MCF 10A (cell line): ENCODE measurements around the gene COA8. TPM values are rescaled to one million over a fixed set of nuclear protein-coding genes. Genes with fewer than 3 reads are reported as not detected.

Experiments used
- BruUV-seq: library from RNA; stranded (reverse); fragments of 400-500 nt; replicated peaks from 2 replicates; lab custom pipeline; 2021; lab: Mats Ljungman, UMichigan
- CTCF ChIA-PET: fragments of 300-600 bp; sonication (Branson Sonifier 250); formaldehyde crosslinking; extraction: SDS; loops from one replicate; lab custom pipeline; 2021; ENCODE audit warnings: antibody characterized with exemption, inconsistent platforms; lab: Yijun Ruan, JAX
- POLR2A ChIA-PET: fragments of 300-600, 350-650 bp; sonication (Branson Sonifier 250); formaldehyde crosslinking; extraction: SDS; loops from one replicate; lab custom pipeline; 2020; ENCODE audit warnings: antibody characterized with exemption, inconsistent platforms; lab: Yijun Ruan, JAX
- DNase-seq: peaks from one replicate; pipeline ENCODE4 v3.0.0-alpha.2; 2018; ENCODE audit not compliant: unreplicated experiment
- H3K27ac Mint-ChIP-seq: one replicate; pipeline ENCODE4 v1.8.0; 2022; ENCODE audit warnings: mild to moderate bottlenecking, low read depth, mixed read lengths; ENCODE audit not compliant: unreplicated experiment
- H3K27me3 Mint-ChIP-seq: one replicate; pipeline ENCODE4 v1.8.0; 2022; ENCODE audit warnings: mixed read lengths; ENCODE audit not compliant: insufficient read depth, unreplicated experiment
- H3K36me3 Mint-ChIP-seq: one replicate; pipeline ENCODE4 v1.8.0; 2022; ENCODE audit warnings: mild to moderate bottlenecking, moderate library complexity, mixed read lengths; ENCODE audit not compliant: insufficient read depth, unreplicated experiment
- H3K4me1 Mint-ChIP-seq: one replicate; pipeline ENCODE4 v1.8.0; 2022; ENCODE audit warnings: mixed read lengths; ENCODE audit not compliant: insufficient read depth, unreplicated experiment
- H3K4me3 Mint-ChIP-seq: one replicate; pipeline ENCODE4 v1.8.0; 2022; ENCODE audit warnings: mild to moderate bottlenecking, moderate library complexity, mixed read lengths; ENCODE audit not compliant: unreplicated experiment
- H3K9me3 Mint-ChIP-seq: one replicate; pipeline ENCODE4 v1.8.0; 2022; ENCODE audit warnings: mixed read lengths; ENCODE audit not compliant: unreplicated experiment
- intact Hi-C: fragments of 100-400 bp; cut with micrococcal nuclease; formaldehyde crosslinking; loops from 2 replicates; pipeline ENCODE4 v1.14.1; 2022
- total RNA-seq: library from RNA; stranded (reverse); gene quantifications from 2 replicates; pipeline ENCODE4 v1.2.3, GENCODE V29; 2022
- TF ChIP-seq, protein P1 (sequence below): fragments of 200-600 bp; IDR thresholded peaks from one replicate; pipeline ENCODE4 v1.8.0; 2022; ENCODE audit warnings: antibody characterized with exemption, mild to moderate bottlenecking; ENCODE audit not compliant: unreplicated experiment

Gene COA8
- total RNA-seq, 1 experiment from 2014 or later: 68.9 TPM

DNA sequence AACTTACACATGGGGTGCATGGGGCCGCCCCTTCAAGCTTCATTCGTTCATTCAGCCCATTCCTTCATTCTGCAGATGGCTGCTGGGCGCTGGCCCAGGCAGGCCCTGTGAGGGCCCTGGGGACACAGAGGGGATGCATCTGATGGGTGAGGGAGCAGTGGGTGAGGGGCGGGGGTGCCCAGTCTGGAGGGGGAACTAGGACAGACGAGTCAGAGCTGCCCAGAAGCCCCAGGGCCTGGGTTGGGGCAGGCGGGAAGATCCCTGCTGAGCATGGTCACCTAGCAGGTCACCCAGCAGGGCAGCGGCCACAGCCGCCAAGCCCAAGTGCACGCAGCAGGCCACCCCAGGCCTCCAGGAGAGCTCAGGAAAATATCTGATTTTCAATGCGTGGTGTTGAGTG lies 19.6 kb upstream of the COA8 start:
- intact Hi-C loops: no loop called here
- DNase-seq: no peak
- CTCF ChIA-PET: interaction anchor here (0.9 to 6.8 kb wide), 3 partner anchors 9 to 25 kb away, joined by 7 to 44 read pairs (median 9); no protein-coding TSS in a partner anchor
- H3K27ac Mint-ChIP-seq: no peak overlapping the region
- TF ChIP-seq, protein P1, sequence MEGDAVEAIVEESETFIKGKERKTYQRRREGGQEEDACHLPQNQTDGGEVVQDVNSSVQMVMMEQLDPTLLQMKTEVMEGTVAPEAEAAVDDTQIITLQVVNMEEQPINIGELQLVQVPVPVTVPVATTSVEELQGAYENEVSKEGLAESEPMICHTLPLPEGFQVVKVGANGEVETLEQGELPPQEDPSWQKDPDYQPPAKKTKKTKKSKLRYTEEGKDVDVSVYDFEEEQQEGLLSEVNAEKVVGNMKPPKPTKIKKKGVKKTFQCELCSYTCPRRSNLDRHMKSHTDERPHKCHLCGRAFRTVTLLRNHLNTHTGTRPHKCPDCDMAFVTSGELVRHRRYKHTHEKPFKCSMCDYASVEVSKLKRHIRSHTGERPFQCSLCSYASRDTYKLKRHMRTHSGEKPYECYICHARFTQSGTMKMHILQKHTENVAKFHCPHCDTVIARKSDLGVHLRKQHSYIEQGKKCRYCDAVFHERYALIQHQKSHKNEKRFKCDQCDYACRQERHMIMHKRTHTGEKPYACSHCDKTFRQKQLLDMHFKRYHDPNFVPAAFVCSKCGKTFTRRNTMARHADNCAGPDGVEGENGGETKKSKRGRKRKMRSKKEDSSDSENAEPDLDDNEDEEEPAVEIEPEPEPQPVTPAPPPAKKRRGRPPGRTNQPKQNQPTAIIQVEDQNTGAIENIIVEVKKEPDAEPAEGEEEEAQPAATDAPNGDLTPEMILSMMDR: no peak
- H3K27me3 Mint-ChIP-seq: no peaks in the 10 kb centered on the region
- H3K4me3 Mint-ChIP-seq: no peak overlapping the region
- no peaks in the 10 kb centered on the region for H3K9me3 Mint-ChIP-seq
- peaks cover 8% of the 10 kb centered on the region for H3K4me1 Mint-ChIP-seq
- peaks cover 23% of the 10 kb centered on the region for H3K36me3 Mint-ChIP-seq
- no TSS peak for BruUV-seq
- POLR2A ChIA-PET: interaction anchor here (0.6 to 4.1 kb wide), 5 partner anchors 14 to 735 kb away, joined by 3 to 61 read pairs (median 4); partner anchors contain the start of gene TRMT61A

DNA sequence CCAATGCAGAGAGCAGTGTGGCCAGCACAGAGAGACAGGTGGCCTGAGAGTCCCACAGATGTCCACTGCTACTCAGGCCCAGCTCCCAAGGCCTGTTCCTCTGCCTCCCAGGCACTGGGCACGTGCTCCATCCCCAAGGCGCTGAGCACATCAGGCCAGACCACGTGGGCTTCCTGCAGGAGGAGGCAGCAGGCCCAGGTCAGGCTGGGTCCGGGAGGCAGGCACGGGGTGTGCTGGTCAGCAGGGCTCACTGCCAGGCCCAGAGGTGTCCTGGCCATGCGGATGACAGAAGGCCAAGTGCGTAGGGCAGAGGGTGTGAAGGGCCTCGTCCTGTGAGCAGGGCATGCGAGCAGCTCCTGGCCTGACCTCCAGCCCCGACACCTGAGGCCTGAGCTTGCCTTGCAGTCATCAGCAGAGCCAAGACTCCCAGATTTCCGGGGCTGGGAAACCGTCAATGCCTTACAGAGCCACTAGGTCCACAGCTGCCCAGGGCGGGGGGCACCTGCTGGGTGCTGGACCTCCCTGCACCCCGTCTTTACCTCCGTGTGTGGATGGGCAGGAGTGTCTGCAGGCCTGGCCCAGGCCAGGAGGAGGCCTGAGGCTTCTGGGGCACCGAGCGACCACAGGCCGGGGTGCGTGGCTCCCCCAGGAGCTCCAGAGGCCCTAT lies 18.9 kb upstream of the COA8 start:
- POLR2A ChIA-PET: interaction anchor here (0.6 to 4.1 kb wide), 5 partner anchors 15 to 736 kb away, joined by 3 to 52 read pairs (median 3); partner anchors contain the start of gene TRMT61A
- no peaks in the 10 kb centered on the region for H3K27me3 Mint-ChIP-seq

DNA sequence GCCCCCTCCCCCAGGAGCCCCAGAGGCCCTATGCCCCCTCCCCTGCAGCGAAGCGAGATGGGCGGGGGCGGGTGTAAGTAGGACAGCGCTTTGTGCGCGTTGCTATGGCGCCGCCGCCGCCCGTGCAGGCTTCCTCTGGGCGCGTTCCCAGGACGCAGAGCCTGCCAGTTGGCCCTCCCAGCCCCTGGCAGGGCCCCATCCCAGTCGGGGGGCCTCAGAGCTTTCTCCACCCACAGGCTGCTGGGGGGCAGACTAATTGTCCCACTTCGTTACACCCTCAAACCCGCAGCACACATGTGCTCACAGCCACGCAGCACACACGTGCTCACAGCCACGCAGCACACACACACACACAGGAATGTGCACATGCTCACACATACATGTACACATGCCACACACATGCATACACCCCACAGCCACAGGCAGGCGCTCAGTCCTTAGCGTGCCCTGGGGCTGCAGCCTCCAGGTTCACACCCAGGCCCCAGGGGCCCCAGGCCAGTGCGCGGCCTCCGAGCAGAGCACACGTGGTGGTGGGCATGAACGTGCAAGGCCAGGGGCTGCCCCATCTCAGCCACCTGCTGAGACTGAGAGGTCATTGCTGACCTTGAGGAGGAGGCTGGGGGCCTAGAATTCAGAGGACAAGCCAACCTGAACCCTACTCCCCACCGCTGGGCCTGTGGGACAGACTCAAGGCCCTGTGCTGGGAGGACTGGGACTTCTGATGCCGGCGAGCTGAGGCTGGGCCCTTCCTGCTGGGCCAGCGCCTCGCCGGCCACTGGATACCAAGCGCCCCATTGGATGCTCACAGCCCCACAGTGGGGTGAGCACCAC lies 18.2 kb upstream of the COA8 start:
- ChIA-PET POLR2A (interaction anchor here (0.6 to 0.9 kb wide), 2 partner anchors 16 to 24 kb away, joined by 3 read pairs; partner anchors contain the start of gene TRMT61A), CTCF (interaction anchor here (0.6 to 10.7 kb wide), 5 partner anchors 14 to 37 kb away, joined by 3 to 126 read pairs (median 3); no protein-coding TSS in a partner anchor)
- Mint-ChIP-seq H3K4me3 (no peak overlapping the region), H3K4me1 (peaks cover 8% of the 10 kb centered on the region), H3K9me3 (no peaks in the 10 kb centered on the region), H3K27ac (no peak overlapping the region), H3K27me3 (no peaks in the 10 kb centered on the region), H3K36me3 (peaks cover 20% of the 10 kb centered on the region)
- TF ChIP-seq, protein P1: no peak
- no TSS peak for BruUV-seq
- no peak for DNase-seq
- intact Hi-C loops: no loop called here

More for the DNA sequence above, 18.9 kb upstream of the COA8 start:
- no peak for DNase-seq
- BruUV-seq: no TSS peak
- CTCF ChIA-PET: interaction anchor here (0.6 to 6.8 kb wide), 4 partner anchors 16 to 37 kb away, joined by 3 to 44 read pairs (median 3); no protein-coding TSS in a partner anchor
- intact Hi-C loops: no loop called here
- H3K27ac Mint-ChIP-seq: no peak overlapping the region
- peaks cover 23% of the 10 kb centered on the region for H3K36me3 Mint-ChIP-seq
- TF ChIP-seq, protein P1: no peak
- H3K4me3 Mint-ChIP-seq: no peak overlapping the region
- H3K4me1 Mint-ChIP-seq: peaks cover 8% of the 10 kb centered on the region
- no peaks in the 10 kb centered on the region for H3K9me3 Mint-ChIP-seq
